ENCODE measurements around the gene ARSG.

DNA sequence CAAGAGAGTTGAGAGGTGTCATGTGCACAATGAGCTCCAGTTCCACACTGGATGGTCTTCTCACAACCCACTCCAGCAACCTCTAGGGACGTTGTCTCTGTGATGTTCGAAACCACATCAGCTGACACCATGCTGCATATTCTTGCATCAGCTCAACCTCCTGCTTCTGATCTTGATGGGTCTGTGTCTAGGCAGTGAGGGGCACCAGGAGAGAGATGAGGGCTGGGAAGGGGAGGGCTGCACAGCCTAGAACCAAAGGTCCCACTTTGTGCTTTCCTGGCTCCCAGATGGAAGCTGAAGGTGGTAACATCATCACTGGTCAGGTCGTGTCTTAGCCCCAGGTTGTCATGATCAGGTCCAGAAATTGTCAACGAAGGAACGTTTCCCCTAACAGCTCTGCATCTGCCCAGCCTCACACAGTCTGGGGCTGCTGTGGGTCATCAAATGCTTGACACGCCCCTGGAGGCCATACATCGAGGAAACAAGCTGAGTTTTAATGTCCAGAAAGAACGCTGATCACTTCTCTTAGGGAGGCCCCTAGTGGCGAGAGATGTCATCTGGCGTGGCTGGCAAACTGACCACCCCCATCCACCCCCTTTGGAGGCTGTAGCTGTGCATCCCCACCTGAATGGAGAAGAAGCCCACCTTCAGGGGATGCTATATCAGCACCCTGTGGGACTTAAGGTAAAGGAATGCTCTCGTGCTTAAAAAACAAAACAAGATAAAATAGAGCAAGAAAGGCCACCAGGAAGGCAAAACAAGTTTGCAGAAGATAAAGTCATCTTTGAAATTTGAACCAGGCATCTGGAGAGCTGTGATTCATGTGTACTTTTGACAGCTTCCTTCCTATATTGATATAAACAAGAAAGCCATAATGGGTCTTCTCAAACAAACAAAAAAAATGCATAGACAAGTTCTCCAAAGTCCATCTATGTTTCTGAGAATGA lies 107.7 kb downstream of the ARSG start:
- no peak for TF ChIP-seq TCF12 (IDR thresholded peaks at IDR 0.05; ENCODE audit: low read depth)
- no peak for TF ChIP-seq TEAD4 (IDR thresholded peaks at IDR 0.05)
- no peak for TF ChIP-seq CEBPB (IDR thresholded peaks at IDR 0.05)
- TF ChIP-seq, protein P1, sequence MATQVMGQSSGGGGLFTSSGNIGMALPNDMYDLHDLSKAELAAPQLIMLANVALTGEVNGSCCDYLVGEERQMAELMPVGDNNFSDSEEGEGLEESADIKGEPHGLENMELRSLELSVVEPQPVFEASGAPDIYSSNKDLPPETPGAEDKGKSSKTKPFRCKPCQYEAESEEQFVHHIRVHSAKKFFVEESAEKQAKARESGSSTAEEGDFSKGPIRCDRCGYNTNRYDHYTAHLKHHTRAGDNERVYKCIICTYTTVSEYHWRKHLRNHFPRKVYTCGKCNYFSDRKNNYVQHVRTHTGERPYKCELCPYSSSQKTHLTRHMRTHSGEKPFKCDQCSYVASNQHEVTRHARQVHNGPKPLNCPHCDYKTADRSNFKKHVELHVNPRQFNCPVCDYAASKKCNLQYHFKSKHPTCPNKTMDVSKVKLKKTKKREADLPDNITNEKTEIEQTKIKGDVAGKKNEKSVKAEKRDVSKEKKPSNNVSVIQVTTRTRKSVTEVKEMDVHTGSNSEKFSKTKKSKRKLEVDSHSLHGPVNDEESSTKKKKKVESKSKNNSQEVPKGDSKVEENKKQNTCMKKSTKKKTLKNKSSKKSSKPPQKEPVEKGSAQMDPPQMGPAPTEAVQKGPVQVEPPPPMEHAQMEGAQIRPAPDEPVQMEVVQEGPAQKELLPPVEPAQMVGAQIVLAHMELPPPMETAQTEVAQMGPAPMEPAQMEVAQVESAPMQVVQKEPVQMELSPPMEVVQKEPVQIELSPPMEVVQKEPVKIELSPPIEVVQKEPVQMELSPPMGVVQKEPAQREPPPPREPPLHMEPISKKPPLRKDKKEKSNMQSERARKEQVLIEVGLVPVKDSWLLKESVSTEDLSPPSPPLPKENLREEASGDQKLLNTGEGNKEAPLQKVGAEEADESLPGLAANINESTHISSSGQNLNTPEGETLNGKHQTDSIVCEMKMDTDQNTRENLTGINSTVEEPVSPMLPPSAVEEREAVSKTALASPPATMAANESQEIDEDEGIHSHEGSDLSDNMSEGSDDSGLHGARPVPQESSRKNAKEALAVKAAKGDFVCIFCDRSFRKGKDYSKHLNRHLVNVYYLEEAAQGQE (IDR thresholded peaks at IDR 0.05; ENCODE audit: low read depth) = no peak
- no peak for TF ChIP-seq FOXM1 (IDR thresholded peaks at IDR 0.05; ENCODE audit: borderline replicate concordance, low read depth)
- TF ChIP-seq EP300 (IDR thresholded peaks at IDR 0.05; ENCODE audit: borderline replicate concordance) = no peak
- TF ChIP-seq ZBTB7A (IDR thresholded peaks at IDR 0.05; ENCODE audit: low read depth) = no peak
